Left cardiac atrium (tissue), 4 donors: ENCODE data around the gene EIF5AL1. TPM values are rescaled to one million over a fixed set of nuclear protein-coding genes. Genes with fewer than 3 reads are reported as not detected.
"Not testable (repeated sequence)": the region's sequence is repeated elsewhere in the genome, so short reads cannot be mapped to it uniquely, and the experiment has no call there.

Experiments
- ATAC-seq, 2 donors: fragments of 200-7000 bp; cut with Tn5 transposase; one replicate each; pipeline ENCODE4 v1.9.1; 2020; ENCODE audit warnings: mild to moderate bottlenecking in 2 of 2, moderate library complexity in 2 of 2
- DNase-seq: peaks from one replicate; pipeline ENCODE4 v3.0.0-alpha.2; 2020
- intact Hi-C, 2 donors: fragments of 100-400 bp; cut with DNase I; formaldehyde crosslinking; loops; one replicate each; pipeline versions ENCODE4 v1.14.1 to v1.15.1; 2022 to 2023
- long read RNA-seq: library from polyadenylated mRNA; unstranded; transcript quantifications from one replicate; pipeline ENCODE4 v2.0.0, GENCODE V29; 2021
- total RNA-seq, 2 donors: library from RNA; stranded (reverse); fragmentation: NEBNext Ultra II Directional; extraction: Animal tissue kit (Norgen Biotek cat#: 25700); gene quantifications; one replicate each; pipeline ENCODE4 v1.2.1, GENCODE V29; 2021
- donor health status: DM: no; HTN: yes; CAD: no.
- donor health status: DM: no; HTN: yes; CAD: no; lungs with severe emphysema.
- donor health status: DM: yes; HTN: yes; CAD: no.
- donor health status: Dilated cardiomyopathy.

The EIF5AL1 gene
- total RNA-seq, result under 1 TPM; 0.09 to 0.24 TPM
- long read RNA-seq, result 0 reads

DNA sequence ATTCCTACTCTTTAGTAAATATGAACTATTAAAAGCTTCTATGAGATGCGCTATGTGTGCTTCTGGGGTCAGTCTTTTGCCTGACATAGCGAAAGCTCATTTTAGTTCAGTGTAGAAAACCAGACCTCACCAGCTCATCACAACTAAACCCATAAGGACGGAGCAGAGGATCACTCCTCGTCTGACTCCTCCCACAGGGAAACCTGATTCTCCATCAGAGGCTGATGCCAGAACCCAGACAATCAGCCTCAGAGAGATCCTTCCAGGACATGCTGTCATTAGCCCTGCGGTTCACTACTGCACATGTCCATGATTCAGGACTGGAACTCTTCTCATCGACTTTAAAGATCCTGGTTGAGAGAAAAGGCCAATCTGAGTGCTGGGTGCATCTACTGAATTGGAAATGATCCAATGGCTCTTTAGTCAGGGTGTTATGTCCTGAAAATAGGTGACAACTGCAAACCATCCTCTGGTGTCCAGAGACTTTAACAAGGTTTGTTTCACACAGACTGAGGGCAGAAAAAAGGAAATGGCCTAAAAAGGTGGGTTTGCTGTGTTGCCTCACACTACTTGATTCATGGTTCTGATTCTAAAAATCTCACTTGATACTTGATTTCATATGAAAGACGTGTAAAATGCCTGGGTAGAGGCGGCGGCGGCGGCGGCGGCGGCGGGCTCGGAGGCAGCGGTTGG is at the start of gene EIF5AL1:
TSS of gene EIF5AL1 (plus strand) at position 643 of the 693 bp plus-strand sequence. CDS start 117 bp downstream, outside the sequence.
- intact Hi-C loops, ATAC-seq: not testable (repeated sequence)

DNA sequence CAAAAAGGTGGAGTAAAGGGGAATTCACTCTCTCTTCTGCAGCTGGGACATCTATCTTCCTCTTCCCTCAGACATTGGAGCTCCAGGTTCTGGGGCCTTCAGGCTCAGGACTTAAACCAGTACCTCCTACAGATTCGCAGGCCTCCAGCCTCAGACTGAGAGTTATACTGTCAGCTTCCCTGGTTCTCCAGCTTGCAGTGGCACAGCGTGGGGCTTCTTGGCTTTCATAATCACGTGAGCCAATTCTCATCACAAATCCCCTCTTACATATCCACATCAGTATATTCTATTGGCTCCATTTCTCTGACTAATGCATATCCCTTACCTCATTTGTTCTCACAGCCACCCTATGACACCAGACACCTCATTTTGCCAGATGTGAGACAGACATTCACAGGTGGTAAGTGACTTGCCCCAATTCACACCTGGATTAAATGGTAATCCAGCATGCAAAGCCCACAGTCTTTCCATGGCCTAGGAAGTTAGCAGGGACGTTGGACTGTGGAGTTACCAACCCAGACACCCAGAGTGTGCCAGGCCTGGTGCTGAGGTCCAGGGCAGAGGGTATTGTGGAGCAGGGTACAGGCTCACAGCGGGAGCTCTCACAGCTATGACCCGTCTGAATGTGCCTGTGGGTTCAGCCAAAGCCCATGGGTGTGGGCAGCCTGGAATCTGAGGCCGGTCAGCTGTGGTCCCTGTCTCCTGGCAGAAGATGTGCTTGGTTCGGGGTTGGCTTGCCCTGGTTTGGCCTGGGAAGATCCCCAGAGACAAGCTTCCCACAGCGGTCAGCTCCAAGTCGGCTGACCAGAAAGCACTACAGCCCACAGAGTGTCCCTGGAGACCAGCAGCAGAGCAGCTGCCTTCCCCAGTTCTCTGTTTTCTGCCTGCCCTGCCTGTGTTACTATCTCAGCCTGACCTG is 48.5 kb upstream of the EIF5AL1 start:
- intact Hi-C loops, result no loop called here
- DNase-seq (peak; percentile 44), ATAC-seq (peak; percentile 40 to 77)

More for the DNA sequence above, at the start of gene EIF5AL1:
- DNase-seq, result not testable (repeated sequence)

- intact Hi-C loops, result loop anchor here in 1 of 2 donors (5.0 kb wide), 1 partner anchor 93 kb away; no protein-coding TSS in a partner anchor
These were observed 47.0 kb upstream of the EIF5AL1 start for GRCh38 chr10:79465341-79465740.

DNA sequence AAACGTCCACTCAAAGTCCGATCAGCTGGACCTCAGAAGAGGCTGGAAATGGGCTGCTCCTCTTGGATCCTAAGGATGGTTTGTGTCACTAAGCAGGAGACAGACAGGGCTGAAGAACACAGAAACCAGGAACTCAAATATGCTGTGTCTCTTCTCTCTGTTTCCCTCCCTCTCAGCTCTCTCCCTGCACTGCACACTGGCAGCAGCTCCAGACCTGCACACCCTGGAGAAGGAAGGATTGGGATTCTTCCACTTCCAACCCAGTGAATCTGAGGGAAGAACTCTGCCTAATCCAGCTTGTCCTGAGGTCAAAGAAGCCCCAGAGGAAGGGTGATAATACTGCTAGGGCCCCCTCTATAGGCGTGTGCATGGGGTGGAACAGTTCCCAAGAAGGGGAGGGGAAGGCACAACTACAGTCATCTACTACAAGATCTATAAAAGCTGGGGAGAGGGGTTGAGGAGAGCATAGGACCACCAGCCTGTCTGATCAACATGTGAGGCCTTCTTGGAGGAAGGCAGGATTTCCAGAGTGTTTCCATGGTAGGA is 44.2 kb upstream of the EIF5AL1 start:
- intact Hi-C loops, result loop anchor here in 1 of 2 donors (5.0 kb wide), 1 partner anchor 96 kb away; no protein-coding TSS in a partner anchor

More at GRCh38 chr10:79465341-79465740, 47.0 kb upstream of the EIF5AL1 start:
- ATAC-seq, result no peak
- DNase-seq, result no peak

GRCh38 chr10:79468841-79469585 is 43.3 kb upstream of the EIF5AL1 start:
- ATAC-seq (no peak), DNase-seq (no peak)
- intact Hi-C loops, result loop anchor here in 1 of 2 donors (5.0 kb wide), 1 partner anchor 97 kb away; no protein-coding TSS in a partner anchor

More for the DNA sequence above, 44.2 kb upstream of the EIF5AL1 start:
- DNase-seq (no peak), ATAC-seq (peak; percentile 12 to 42)

GRCh38 chr10:79470096-79470495 is 42.2 kb upstream of the EIF5AL1 start:
- intact Hi-C loops, result no loop called here
- no peak for ATAC-seq

GRCh38 chr10:79471776-79472175 is 40.6 kb upstream of the EIF5AL1 start:
- intact Hi-C loops, result no loop called here
- DNase-seq (no peak), ATAC-seq (no peak)

More at GRCh38 chr10:79470096-79470495, 42.2 kb upstream of the EIF5AL1 start:
- no peak for DNase-seq

DNA sequence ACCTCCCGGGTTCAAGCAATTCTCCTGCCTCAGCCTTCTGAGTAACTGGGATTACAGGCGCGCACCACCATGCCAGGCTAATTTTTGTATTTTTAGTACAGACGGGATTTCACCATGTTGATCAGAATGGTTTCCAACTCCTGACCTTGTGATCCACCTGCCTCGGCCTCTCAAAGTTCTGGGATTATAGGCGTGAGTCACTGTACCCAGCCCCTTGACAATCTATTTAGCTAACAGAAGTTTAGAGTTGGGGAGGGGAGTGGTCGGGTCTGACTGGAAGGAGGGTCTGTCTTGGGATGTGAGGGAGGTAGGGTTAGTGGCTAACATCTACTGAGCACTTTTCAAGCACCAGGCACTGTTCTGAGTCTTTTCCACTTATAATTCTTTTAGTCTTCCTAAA is 39.9 kb upstream of the EIF5AL1 start:
- ATAC-seq (no peak), DNase-seq (no peak)
- intact Hi-C loops, result no loop called here

GRCh38 chr10:79472951-79473350 is 39.4 kb upstream of the EIF5AL1 start:
- ATAC-seq, result no peak
- no peak for DNase-seq
- intact Hi-C loops, result no loop called here

GRCh38 chr10:79473496-79474095 is 38.7 kb upstream of the EIF5AL1 start:
- no peak for DNase-seq
- ATAC-seq, result no peak
- intact Hi-C loops, result no loop called here

DNA sequence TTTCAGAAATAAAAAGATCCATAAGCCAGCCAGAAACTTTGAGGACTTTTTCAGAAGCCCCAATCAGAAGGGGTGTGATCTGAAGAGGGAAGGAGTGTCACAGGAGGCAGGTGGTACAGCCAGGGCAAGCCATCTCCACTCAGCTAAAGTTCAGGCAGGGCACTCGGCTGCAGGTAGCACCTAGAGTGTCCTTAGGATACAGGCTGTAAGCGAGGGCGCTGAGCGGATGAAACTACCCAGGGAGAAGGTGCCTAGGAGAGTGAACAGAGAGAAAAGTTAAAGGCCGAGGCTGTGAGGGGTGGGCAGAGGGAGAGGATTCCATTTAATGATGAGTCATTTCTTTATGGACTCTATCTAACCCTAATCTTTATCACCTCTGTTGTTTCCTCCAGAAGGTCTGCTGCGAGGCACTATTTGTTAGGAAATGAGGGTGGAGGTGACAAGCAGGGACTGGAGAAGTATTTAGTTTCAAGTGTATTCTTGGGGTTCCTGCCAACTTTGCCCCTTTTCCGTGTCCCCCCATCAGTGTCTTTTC is 37.1 kb upstream of the EIF5AL1 start:
- intact Hi-C loops, result no loop called here
- DNase-seq (no peak), ATAC-seq (no peak)

GRCh38 chr10:79475877-79476276 is 36.5 kb upstream of the EIF5AL1 start:
- intact Hi-C loops, result no loop called here

DNA sequence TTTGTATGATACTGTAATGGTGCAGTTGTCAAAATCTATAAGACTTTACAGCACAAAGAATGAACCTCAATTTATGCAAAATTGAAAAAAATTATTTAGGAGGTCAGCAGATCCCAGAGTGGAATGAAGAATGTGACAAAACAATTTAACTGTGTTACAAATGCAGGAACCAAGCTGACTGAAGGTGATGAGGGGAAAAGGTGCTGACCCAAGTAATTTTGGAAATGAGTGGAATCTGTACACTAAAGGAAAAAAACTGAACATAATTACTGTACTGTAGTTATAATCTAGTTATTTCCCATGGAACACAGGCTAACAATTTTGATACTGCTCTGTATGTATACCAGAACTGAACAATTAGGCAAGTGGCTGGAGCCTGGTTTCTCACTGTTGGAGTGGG is 35.7 kb upstream of the EIF5AL1 start:
- intact Hi-C loops, result no loop called here
- ATAC-seq, result no peak
- no peak for DNase-seq

More at GRCh38 chr10:79475877-79476276, 36.5 kb upstream of the EIF5AL1 start:
- DNase-seq (no peak), ATAC-seq (no peak)

DNA sequence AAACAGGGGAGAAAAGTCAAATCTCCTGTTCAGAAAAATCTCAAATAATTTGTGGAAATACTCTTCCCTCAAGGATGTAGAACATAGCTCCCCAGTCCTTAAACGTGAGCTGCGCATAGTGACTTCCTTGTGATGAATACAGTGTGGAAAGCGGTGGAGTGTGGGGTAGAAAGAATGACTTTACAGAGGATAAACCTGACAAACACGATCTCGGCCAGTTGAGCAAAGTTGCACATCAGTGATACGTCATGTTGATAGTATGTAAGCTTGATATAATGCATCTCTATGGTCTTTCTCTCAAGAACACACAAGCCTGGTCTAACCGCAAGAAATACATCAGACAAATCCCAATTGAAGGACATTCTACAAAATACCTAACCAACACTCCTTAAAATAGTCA is 34.9 kb upstream of the EIF5AL1 start:
- ATAC-seq, result no peak
- no peak for DNase-seq
- intact Hi-C loops, result no loop called here

DNA sequence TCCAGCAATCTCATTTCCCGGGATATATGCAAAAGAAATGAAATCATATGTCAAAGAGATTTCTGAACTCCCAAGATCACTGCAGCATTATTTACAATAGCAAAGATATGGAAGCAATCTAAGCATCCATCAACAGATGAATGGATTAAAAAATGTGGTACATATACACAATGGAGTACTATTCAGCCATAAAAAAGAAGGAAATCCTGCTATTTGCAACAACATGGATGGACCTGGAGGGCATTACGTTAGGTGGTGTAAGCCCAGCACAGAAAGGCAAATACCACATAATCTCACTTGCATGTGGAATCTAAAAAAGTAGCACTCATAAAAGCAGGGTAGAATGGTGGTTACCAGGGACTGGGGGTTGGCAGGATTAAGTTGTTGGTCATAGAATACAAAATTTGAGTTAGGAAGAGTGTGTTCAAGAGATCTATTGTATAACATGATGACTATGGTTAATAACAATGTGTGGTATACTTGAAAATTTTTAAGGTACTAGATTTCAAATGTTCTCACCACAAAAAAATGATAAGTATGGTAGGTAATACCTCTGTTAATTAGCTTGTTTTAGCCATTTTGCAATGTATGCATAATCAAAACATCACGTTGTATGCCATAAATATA is 32.9 kb upstream of the EIF5AL1 start:
- intact Hi-C loops, result no loop called here
- DNase-seq (no peak), ATAC-seq (no peak)

DNA sequence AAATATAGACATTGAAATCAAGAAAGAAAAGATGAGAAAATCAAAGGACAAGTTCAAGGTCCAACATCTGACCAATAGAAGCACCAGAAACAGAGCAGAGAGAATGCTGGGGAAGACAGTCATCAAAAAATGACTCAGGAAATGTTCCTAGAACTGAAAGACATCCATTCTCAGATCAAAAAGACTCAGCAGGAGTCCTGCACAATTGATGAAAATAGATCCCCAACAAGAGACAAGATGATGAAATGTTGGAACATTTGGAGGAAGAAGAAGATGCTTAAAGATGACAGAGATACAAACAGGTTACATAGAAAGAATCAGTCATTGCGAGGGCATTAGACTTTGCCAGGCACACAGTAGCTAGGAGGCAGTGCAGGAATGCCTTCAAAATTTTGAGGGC is 30.0 kb upstream of the EIF5AL1 start:
- intact Hi-C loops, result no loop called here
- no peak for DNase-seq
- no peak for ATAC-seq

DNA sequence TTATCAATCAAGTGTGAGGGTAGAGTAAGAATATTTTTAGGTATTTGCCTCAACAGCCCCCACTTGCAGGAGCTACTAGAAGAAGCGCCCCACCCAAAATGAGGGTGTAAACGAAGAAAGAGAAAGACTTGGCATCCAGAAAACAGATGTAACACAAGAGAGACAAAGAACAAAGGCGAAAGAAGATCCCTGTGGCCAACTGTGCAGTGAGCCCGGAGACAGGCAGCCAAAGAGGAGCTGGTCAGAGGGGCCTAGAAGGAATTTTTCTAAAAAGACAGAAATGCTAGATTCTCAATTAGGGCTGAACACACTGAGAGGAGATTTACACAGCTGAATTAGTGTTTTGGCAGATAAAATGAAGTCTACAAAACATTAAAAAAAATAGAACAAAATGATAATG is 29.6 kb upstream of the EIF5AL1 start:
- intact Hi-C loops, result no loop called here
- no peak for DNase-seq
- ATAC-seq, result no peak

DNA sequence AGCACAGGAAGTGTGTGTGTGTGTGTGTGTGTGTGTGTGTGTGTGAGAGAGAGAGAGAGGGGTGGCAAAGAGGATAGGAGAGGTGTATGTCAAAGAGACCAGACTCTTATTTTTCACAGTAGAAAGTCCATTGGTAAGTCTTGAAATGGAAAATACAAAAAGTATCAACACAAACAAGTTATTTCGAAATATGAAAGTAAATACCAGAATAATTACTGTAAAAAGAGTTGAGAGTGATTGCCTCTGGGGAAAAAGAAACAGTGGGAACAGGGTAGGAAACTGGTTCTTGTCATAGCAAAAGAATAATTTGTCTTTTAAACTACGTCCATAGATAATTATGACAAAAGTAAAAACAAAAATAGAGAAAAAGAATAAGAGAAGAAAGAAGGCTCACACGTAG is 29.0 kb upstream of the EIF5AL1 start:
- DNase-seq, result no peak
- no peak for ATAC-seq
- intact Hi-C loops, result no loop called here
